SJCRH30 (cell line): ENCODE results near the gene GRAP2. TPM values are rescaled to one million over a fixed set of nuclear protein-coding genes. Genes with fewer than 3 reads are reported as not detected.

Experiments used
- DNase-seq, 2 experiments: peaks; one replicate each; pipeline ENCODE4 v3.0.0-alpha.2; 2015 to 2020
- H3K27ac ChIP-seq: fragments of 250-450 bp; sonication (Bioruptor Pico); 2 replicates; pipeline ENCODE4 v1.5.1; 2020; ENCODE audit warnings: mild to moderate bottlenecking, moderate library complexity
- H3K27me3 ChIP-seq: fragments of 250-450 bp; sonication (Bioruptor Pico); 2 replicates; pipeline ENCODE4 v1.5.1; 2020; ENCODE audit warnings: mild to moderate bottlenecking, moderate library complexity
- H3K36me3 ChIP-seq: fragments of 250-450 bp; sonication (Bioruptor Pico); 2 replicates; pipeline ENCODE4 v1.5.1; 2020; ENCODE audit warnings: mild to moderate bottlenecking, moderate library complexity
- H3K4me1 ChIP-seq: fragments of 250-450 bp; sonication (Bioruptor Pico); 2 replicates; pipeline ENCODE4 v1.5.1; 2020; ENCODE audit warnings: mild to moderate bottlenecking, moderate library complexity
- H3K4me3 ChIP-seq: fragments of 250-450 bp; sonication (Bioruptor Pico); 2 replicates; pipeline ENCODE4 v1.5.1; 2020; ENCODE audit warnings: mild to moderate bottlenecking, moderate library complexity
- H3K9me3 ChIP-seq: fragments of 250-450 bp; sonication (Bioruptor Pico); replicated peaks from 2 replicates; pipeline ENCODE4 v1.5.1; 2020; ENCODE audit warnings: mild to moderate bottlenecking, moderate library complexity
- total RNA-seq: library from RNA; depleted of rRNA; stranded (reverse); fragments of >200 nt; shearing (Covaris generic); gene quantifications from 2 replicates; pipeline ENCODE4 v1.2.3, GENCODE V29; 2014; rRNA removed

Gene GRAP2
- total RNA-seq, 1 experiment from 2014 or later = not detected

- no peak for DNase-seq
- Histone ChIP-seq H3K9me3 (no peaks in the 10 kb centered on the region), H3K4me3 (no peak overlapping the region), H3K27me3 (peaks cover 3% of the 10 kb centered on the region; the same call in 1 of the 2 replicates), H3K4me1 (no peaks in the 10 kb centered on the region), H3K27ac (no peak overlapping the region), H3K36me3 (no peaks in the 10 kb centered on the region)
Measured at GRCh38 chr22:40021401-40022000, 120.6 kb downstream of the GRAP2 start.

GRCh38 chr22:40022536-40023240, 121.8 kb downstream of the GRAP2 start:
- Histone ChIP-seq H3K4me3 (no peak overlapping the region), H3K4me1 (no peaks in the 10 kb centered on the region), H3K36me3 (no peaks in the 10 kb centered on the region), H3K9me3 (no peaks in the 10 kb centered on the region), H3K27me3 (peaks cover 3% of the 10 kb centered on the region; the same call in 1 of the 2 replicates), H3K27ac (no peak overlapping the region)
- no peak for DNase-seq

Other genes starting within 250 kb of the GRAP2 start
- gene ENTHD1, start 7.3 kb upstream of the GRAP2 start, total RNA-seq = not detected in 2 replicates
- 0.08 TPM in 1 of 2 replicates, not detected in the other for gene TMA7B, start 59.3 kb downstream of the GRAP2 start, total RNA-seq
- not detected in 2 replicates for gene FAM83F, start 93.9 kb downstream of the GRAP2 start, total RNA-seq